Dermis microvascular lymphatic vessel endothelial cell (primary cell): ENCODE results near the gene ZNHIT2. TPM values are rescaled to one million over a fixed set of nuclear protein-coding genes. Genes with fewer than 3 reads are reported as not detected.

Experiments
- DNase-seq, 2 donors: peaks; one replicate each; pipeline versions ENCODE4 v3.0.0 to v3.0.0-alpha.2; 2010; ENCODE audit warnings: low read depth in 2 of 2
- total RNA-seq: library from RNA; depleted of rRNA; stranded (reverse); fragments of >200 nt; gene quantifications from 2 replicates; pipeline ENCODE4 v1.2.1, GENCODE V29; 2014

Gene ZNHIT2
- total RNA-seq, 1 donor from 2014 or later: 6.3 TPM

DNA sequence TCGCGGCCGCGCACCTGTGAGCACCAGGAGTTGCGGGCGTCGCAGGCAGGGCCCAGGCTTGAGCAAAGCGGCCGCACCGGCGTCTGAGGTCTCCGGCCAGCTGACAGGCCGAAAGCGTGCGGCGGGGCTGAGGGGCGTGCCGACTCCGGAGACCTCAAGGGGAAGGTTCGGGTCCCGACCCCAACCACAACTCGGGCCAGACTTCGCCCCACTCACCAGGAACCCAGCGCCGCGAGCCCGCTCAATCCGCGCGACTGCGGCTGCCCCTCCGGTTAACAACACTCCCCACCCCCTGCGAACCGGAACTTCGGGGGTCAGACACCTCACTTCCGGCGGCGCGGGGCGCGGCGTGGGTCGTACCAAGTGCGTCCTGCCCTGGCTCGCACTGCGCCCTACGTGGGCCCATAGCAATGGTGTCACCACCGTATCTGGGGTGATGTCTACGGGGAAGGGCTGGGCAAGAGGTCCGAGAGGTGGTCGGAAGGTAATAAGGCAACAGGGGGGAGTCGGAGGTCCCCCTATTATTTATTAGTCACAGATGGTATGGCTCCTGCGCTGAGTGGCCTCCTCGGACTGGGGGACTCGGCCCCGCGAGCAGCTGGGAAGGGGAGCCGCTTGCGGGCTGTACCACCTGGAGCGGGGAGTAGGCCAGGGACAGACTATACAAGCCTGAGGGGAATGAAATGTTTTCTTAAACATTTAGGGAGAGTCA, 16.9 kb upstream of the ZNHIT2 start, which contains the start of gene SYVN1:
Gene SYVN1 (minus strand): TSS at position 280 of the 712 bp plus-strand sequence. CDS start 918 bp downstream, outside the sequence.
- DNase-seq: peak; percentile 80 to 94

DNA sequence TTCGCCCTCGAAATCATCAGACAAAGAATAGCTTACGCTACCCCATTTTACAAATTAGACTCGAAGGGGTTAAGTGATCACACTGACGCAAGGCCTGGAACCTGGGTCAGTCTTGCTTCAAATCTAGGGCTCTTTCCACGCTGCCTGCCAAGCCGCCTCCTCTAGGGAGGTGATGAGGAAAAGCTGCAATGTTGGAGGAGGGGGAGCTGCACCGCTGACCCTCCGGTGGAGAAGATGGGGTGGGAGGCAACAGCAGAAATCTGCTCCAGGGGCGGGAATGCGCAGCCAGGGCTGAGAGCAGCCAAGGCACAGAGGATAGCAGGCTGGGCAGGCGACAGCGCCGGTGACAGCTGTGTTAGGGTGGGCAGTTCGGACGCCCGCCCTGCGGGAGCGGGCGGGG, 16.2 kb upstream of the ZNHIT2 start:
- peak in 1 of 2 donors; percentile 42 for DNase-seq

- DNase-seq: no peak
These were observed 15.6 kb upstream of the ZNHIT2 start for GRCh38 chr11:65132988-65133700.

DNA sequence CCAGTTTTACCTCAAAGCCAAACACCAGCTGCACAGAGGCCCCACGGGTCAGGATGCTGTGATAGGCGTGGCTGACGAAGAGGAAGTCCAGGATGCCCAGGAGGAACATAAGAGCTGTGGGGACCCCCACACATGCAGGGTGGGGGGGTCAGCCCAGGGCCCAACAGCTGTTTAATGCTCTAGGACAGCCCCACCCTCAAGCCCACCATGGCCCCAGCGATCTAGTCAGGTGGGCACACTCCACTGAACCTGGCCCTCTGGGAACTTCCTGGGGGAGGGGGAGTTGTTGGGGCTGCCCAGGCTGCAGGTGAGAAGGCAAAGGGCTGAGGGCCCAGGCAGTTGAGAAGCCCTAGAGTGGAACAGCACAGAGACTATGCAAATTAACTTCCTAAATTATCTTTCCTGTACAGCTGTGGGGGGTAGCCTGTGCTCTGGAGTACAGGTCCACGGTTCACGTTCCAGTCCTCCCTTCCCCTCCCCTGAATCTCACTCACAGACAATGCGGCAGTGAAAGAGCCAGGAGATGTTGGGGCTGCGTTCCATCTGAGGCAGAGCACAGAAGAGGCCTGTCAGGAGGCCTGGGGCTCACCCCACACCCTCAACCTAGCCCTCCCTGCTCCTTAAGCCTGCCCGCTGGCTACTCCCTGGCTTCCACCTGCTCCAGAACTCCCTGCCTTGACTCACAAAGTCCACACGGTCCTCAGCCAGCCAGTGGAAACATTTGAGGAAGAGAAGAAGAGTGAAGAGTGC, 14.9 kb upstream of the ZNHIT2 start:
- no peak for DNase-seq

DNA sequence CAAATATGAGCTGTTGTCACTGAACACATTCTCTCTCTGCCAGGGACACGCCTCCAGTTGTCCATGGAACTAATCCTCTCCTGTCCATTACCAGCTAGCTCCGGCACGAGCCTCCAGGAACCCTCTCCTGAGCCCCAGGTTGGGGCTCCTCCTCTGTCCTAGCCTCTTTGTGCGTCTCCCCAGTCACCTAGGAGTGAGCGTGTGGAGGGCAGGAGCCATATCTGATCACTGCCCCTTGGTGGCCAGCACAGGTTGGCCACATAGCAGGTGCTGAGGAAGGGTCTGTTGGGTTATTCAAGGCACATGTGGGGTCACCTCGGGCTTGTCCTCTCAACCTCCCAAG, 14.4 kb upstream of the ZNHIT2 start:
- DNase-seq: no peak

DNA sequence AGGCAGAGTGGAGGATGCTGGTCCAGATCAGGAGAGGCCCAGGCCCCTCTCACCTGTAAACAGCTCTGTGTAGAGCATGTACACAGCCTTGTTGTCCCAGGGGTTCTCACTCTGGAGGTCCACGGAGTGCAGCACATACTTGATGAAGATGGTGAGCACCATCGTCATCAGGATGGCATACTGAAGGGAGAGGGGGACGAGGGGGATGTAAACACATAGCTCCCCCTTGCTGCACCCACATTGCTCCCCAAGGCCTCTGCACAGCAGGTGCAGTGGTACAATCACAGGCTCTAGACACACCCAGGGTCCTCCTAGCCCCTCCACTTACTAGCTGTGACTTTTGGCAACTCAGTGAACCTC, 13.9 kb upstream of the ZNHIT2 start:
- no peak for DNase-seq

GRCh38 chr11:65130631-65131416, 13.3 kb upstream of the ZNHIT2 start:
- no peak for DNase-seq

- DNase-seq: no peak
These were observed 12.3 kb upstream of the ZNHIT2 start for GRCh38 chr11:65129649-65130441.

DNA sequence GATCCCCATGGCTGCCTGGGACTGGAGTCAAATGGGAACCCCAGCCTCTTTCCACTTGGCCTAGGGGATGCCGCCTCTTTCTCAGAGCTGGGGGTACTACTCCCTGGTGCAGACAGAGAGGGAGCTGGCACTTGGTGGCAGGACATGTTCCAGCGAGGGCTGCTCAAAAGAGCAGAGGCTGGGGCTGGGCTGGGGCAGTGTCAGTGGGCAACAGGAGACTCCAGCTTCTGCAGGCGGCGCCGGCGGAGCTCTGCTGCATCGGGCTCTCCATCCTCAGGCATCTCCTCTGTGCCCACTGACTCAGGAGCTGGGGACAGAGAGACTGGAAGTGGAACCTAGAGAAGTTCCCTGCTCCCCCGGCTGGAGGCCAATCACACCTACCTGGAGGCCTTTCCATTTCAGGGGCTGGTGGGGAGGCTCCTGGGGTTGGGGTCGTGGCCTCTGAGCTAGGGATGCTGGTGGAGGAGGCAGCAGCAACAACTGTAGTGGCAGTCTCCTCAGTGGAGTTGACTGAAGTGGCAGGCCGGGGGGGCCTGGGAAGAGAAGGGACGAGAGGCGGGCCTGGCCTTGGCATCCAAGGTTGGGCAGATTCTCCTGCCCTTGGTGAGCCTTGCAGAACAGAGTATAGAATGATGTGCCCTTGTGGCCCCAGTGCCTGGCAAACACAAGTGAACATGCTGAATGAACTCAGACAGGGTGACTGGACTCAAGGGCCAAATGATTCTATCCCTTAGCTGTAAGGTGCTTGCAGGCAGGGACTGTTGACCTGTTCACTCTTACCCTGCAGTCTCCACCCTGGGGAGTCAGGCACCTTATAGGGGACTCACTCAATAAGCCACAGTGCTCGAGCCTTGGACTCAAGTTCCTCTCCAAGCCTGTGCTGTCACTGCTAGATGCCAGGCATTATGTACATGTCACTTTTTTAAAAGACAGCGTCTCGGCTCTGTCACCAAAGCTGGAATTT, 11.0 kb upstream of the ZNHIT2 start:
- DNase-seq: no peak

DNA sequence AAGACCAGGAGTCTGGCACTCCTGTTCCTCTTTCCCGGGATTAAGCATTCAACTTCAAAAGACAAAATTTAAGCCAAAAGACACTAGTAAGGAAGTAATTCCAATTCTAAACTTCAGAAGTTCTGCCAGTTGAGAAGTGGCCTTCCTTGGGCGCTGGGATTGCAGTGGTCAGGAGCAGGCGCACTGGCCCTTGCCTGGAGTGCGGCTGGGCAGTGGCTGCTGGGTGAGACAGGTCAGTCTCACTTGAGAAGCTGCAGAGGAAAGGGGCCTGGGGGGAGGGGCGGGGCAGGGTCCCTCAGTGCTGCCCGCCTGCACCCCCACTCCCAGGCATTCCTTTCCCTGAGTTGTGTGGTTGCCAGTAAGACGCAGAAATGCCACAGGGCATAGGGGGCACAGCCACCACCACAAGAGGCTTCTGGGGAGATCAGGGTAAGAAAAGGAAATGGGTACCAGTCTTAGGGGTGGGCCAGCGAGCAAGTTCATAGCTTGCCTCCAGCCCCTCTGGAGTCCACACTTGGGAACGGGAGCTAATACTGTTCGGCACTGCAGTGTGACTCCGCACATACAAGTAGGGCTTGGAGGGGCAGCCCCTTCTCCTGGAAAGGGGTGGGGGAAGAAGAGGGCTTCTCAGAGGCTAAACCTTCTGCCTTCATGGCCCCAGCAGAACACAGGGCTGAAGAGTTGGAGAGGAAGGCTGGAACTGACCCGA, 10.1 kb upstream of the ZNHIT2 start:
- DNase-seq: no peak

DNA sequence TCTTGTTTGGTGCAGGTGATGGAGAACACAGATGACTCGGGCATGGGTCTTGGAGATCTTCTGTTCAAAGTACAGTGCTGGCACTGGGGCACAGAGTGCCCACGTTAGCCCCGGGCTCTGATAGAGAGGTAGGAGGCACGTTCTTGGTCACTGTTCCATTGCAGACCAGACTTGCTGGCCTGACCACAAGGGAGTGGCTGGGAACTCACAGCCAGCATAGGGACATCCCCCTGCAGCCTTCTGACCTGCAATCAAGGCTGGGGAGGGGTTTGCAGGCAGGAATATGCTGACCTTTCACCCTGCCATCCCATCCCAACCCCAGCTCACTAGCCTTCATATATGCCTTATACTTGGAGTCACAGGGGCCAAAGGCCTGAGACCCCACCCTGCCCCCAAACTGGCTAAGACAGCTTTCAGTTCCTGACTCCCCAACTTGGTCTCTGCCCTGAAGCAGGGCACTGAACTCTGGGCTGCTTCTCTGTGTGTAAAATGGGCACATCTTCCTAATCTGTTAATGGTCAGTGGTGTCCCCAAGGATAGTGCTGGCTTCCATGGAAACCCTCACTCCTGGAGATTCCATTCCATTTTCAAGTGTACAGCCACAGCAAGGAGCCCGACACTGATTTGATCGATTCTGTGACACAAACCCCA, 9.2 kb upstream of the ZNHIT2 start:
- no peak for DNase-seq

DNA sequence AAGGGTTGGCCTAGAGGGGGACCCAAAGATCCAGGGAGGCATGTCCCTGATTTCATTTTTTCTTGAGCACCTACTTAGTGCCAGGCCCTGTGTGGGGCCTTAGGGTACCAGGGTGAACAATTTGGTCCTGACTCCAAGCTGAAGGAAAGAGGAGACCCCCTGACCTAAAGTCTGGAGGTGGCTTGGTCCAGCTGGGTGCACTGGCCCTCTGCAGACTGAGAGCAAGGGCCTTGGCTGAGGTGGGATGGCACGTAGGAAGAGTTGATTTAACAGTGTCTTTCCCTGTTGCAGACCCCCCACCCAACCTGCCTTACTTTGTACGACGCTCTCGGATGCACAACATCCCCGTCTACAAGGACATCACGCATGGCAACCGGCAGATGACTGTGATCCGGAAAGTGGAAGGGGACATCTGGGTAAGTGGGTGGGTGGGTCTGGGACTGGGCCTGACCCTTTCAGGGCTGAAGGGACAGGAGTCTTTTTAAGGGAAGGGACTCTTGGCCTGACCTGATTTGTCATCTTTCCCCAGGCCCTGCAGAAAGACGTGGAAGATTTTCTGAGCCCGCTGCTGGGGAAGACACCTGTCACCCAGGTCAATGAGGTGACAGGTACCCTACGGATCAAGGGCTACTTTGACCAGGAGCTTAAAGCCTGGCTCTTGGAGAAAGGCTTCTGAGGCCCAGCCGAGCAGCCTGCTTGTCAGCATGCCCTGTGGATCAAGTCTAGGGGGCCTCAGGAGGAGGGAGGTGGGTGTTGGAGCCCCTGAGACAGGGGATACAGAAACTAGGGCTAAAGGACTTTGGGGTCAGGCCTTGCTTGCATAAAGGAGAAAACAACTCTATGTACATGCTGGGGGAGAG, 7.9 kb upstream of the ZNHIT2 start:
- DNase-seq: no peak

DNA sequence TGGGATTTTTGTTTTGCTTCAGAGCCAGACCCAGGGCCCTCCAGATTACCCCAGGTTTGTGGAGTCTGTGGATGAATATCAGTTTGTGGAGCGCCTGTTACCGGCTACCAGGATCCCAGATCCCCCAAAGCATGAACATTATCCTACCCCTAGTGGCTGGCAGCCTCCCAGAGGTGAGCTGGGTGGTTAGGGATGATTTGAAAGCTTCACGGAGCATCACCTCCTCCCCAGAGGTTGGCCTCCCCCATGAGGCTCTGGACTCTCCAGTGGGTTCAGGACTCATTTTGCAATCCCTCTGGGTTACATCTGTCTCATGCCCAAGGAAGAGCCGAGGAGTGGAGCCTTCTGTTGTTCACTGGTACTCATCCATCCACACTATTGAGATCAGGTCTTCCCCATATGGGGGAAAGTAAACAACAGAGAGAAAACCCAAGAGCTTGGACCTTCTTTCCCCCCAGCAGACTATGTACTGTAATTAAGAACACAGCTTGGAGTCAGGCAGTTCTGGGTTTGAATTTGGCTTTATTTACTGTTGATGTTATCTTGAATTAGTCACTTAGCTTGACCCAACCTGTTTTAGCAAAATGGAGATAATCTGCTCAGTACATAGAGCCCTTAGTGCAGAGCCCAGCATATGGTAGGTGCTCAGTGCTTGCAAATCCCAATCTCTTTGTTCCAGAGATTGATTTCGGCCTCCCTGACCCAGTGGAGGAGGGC, 7.1 kb upstream of the ZNHIT2 start:
- no peak for DNase-seq

GRCh38 chr11:65121865-65122696, 4.6 kb upstream of the ZNHIT2 start, which contains the start of the genes FAU and MRPL49:
TSS of gene FAU (minus strand) at chr11:65122134. CDS start at chr11:65121813, 321 bp downstream.
TSS of gene MRPL49 (plus strand) at chr11:65122321. CDS start at chr11:65122347, 26 bp downstream.
- DNase-seq: peak; percentile 96 to 99

- DNase-seq: no peak
These were observed 4.0 kb upstream of the ZNHIT2 start for GRCh38 chr11:65121447-65121864.

- no peak for DNase-seq
These were observed 3.3 kb upstream of the ZNHIT2 start for GRCh38 chr11:65120831-65121230.
